Upper lobe of right lung (tissue), 1 donor: ENCODE measurements around the gene PLSCR1. TPM values are rescaled to one million over a fixed set of nuclear protein-coding genes. Genes with fewer than 3 reads are reported as not detected.
A peak's percentile ranks its signal among the peaks of the same experiment; 100 is the strongest.

Experiments
- ATAC-seq: fragments of 200-7000 bp; cut with Tn5 transposase; one replicate; pipeline ENCODE4 v1.9.1; 2020; ENCODE audit warnings: mild to moderate bottlenecking, moderate library complexity
- DNase-seq: peaks from one replicate; pipeline ENCODE4 v3.0.0-alpha.2; 2020
- H3K27ac ChIP-seq: fragments of 200-600 bp; one replicate; pipeline ENCODE4 v1.8.0; 2022
- H3K27me3 ChIP-seq: fragments of 200-600 bp; one replicate; pipeline ENCODE4 v1.8.0; 2022; ENCODE audit warnings: mild to moderate bottlenecking
- H3K36me3 ChIP-seq: fragments of 200-600 bp; one replicate; pipeline ENCODE4 v1.8.0; 2022
- H3K4me1 ChIP-seq: fragments of 200-600 bp; one replicate; pipeline ENCODE4 v1.8.0; 2022
- H3K4me3 ChIP-seq: fragments of 200-600 bp; one replicate; pipeline ENCODE4 v1.8.0; 2022; ENCODE audit warnings: mild to moderate bottlenecking
- H3K9me3 ChIP-seq: fragments of 200-600 bp; one replicate; pipeline ENCODE4 v1.8.0; 2022
- CTCF ChIP-seq: fragments of 200-600 bp; IDR thresholded peaks from one replicate; pipeline ENCODE4 v1.8.0; 2022; ENCODE audit warnings: antibody characterized with exemption
- intact Hi-C: fragments of 100-400 bp; cut with DNase I; formaldehyde crosslinking; loops from one replicate; pipeline ENCODE4 v1.11.0; 2022
- long read RNA-seq: library from polyadenylated mRNA; unstranded; transcript quantifications from one replicate; pipeline ENCODE4 v2.0.0, GENCODE V29; 2021
- total RNA-seq: library from RNA; stranded (reverse); fragmentation: NEBNext Ultra II Directional; extraction: Animal tissue kit (Norgen Biotek cat#: 25700); gene quantifications from one replicate; pipeline ENCODE4 v1.2.1, GENCODE V29; 2021
- donor health status: DM: no; HTN: yes; CAD: no; lungs with severe emphysema.

Gene PLSCR1
- 165 TPM for total RNA-seq
- long read RNA-seq, transcript PLSCR1-201 (9 exons, 2,233 nt): major isoform, 172 of 197 reads
- long read RNA-seq, transcript PLSCR1-202 (8 exons, 996 nt): minor isoform, 6 of 197 reads
- long read RNA-seq, partial matches to known transcripts: 8 of 197 reads
- long read RNA-seq, other reads (novel, unspliced or antisense): 5 of 197 reads

GRCh38 chr3:146544002-146544928 lies at the start of gene PLSCR1:
Gene PLSCR1 (minus strand): TSS chr3:146544607. CDS start chr3:146536552, 8,055 bp downstream.
- Histone ChIP-seq H3K9me3 (no peaks in the 10 kb centered on the region), H3K27ac (peak within 1 kb of the TSS; percentile 97), H3K36me3 (no peaks in the 10 kb centered on the region), H3K4me1 (peaks cover 33% of the 10 kb centered on the region), H3K27me3 (no peaks in the 10 kb centered on the region), H3K4me3 (peak within 1 kb of the TSS; percentile 80)
- TF ChIP-seq CTCF: no peak
- ATAC-seq (peak; percentile 97), DNase-seq (peak; percentile 97)
- intact Hi-C loops: no loop called here

- no peak for TF ChIP-seq CTCF
- H3K36me3 ChIP-seq: no peaks in the 10 kb centered on the region
- DNase-seq (no peak), ATAC-seq (no peak)
- no peaks in the 10 kb centered on the region for H3K4me1 ChIP-seq
- H3K27me3 ChIP-seq: no peaks in the 10 kb centered on the region
- intact Hi-C loops: no loop called here
- H3K9me3 ChIP-seq: no peaks in the 10 kb centered on the region
- no peak overlapping the region for H3K27ac ChIP-seq
- H3K4me3 ChIP-seq: no peak overlapping the region
Observed at GRCh38 chr3:146593776-146594175, 49.4 kb upstream of the PLSCR1 start.

- no peak for DNase-seq
Observed at GRCh38 chr3:146590521-146590920, 46.1 kb upstream of the PLSCR1 start.

GRCh38 chr3:146589899-146590508 lies 45.6 kb upstream of the PLSCR1 start:
- DNase-seq: no peak
- intact Hi-C loops: no loop called here
- TF ChIP-seq CTCF: peak; percentile 64

More at GRCh38 chr3:146590521-146590920, 46.1 kb upstream of the PLSCR1 start:
- Histone ChIP-seq H3K9me3 (no peaks in the 10 kb centered on the region), H3K4me3 (no peak overlapping the region), H3K4me1 (no peaks in the 10 kb centered on the region), H3K27ac (no peak overlapping the region), H3K36me3 (no peaks in the 10 kb centered on the region), H3K27me3 (no peaks in the 10 kb centered on the region)
- intact Hi-C loops: no loop called here
- no peak for TF ChIP-seq CTCF
- ATAC-seq: no peak

GRCh38 chr3:146585156-146585555 lies 40.7 kb upstream of the PLSCR1 start:
- Histone ChIP-seq H3K4me1 (no peaks in the 10 kb centered on the region), H3K9me3 (no peaks in the 10 kb centered on the region), H3K27ac (no peak overlapping the region), H3K4me3 (no peak overlapping the region), H3K27me3 (no peaks in the 10 kb centered on the region), H3K36me3 (no peaks in the 10 kb centered on the region)
- no peak for TF ChIP-seq CTCF
- ATAC-seq: no peak
- no peak for DNase-seq
- intact Hi-C loops: no loop called here

More at GRCh38 chr3:146589899-146590508, 45.6 kb upstream of the PLSCR1 start:
- no peak overlapping the region for H3K4me3 ChIP-seq
- peak; percentile 58 for ATAC-seq
- no peaks in the 10 kb centered on the region for H3K4me1 ChIP-seq
- no peak overlapping the region for H3K27ac ChIP-seq
- no peaks in the 10 kb centered on the region for H3K36me3 ChIP-seq
- no peaks in the 10 kb centered on the region for H3K9me3 ChIP-seq
- no peaks in the 10 kb centered on the region for H3K27me3 ChIP-seq
